Mesodermal cell (in vitro differentiated cells): Measurements from ENCODE around the gene KCP.

ENCODE experiments used
- H3K27ac ChIP-seq: 2 replicates; pipeline ENCODE4 v1.7.0; 2013; ENCODE audit warnings: mild to moderate bottlenecking, low read depth, low read length, moderate library complexity; ENCODE audit not compliant: severe bottlenecking
- H3K36me3 ChIP-seq: 2 replicates; pipeline ENCODE4 v1.7.1; 2013; ENCODE audit warnings: mild to moderate bottlenecking, low read length, moderate library complexity; ENCODE audit not compliant: control insufficient read depth, insufficient read depth
- H3K4me1 ChIP-seq: one replicate; pipeline ENCODE4 v1.7.1; 2013; ENCODE audit warnings: mild to moderate bottlenecking, low read length; ENCODE audit not compliant: insufficient read depth, control insufficient read depth, poor library complexity, severe bottlenecking
- H3K4me3 ChIP-seq: 2 replicates; pipeline ENCODE4 v1.7.0; 2013; ENCODE audit warnings: low read length, control low read depth, mild to moderate bottlenecking; ENCODE audit not compliant: insufficient read depth, poor library complexity, severe bottlenecking; ENCODE audit errors: extremely low read depth
- H3K9me3 ChIP-seq: 2 replicates; pipeline ENCODE4 v1.7.1; 2013; ENCODE audit warnings: mild to moderate bottlenecking, low read length, moderate library complexity; ENCODE audit not compliant: control insufficient read depth
- WGBS, 2 experiments: methylation state at CpG; one replicate each; pipeline ENCODE4 v1.1.5; 2013; ENCODE audit warnings: missing lambda C conversion rate in 2 of 2; ENCODE audit not compliant: insufficient coverage in 2 of 2; 5-methylcytosine and 5-hydroxymethylcytosine counted together

Gene KCP

DNA sequence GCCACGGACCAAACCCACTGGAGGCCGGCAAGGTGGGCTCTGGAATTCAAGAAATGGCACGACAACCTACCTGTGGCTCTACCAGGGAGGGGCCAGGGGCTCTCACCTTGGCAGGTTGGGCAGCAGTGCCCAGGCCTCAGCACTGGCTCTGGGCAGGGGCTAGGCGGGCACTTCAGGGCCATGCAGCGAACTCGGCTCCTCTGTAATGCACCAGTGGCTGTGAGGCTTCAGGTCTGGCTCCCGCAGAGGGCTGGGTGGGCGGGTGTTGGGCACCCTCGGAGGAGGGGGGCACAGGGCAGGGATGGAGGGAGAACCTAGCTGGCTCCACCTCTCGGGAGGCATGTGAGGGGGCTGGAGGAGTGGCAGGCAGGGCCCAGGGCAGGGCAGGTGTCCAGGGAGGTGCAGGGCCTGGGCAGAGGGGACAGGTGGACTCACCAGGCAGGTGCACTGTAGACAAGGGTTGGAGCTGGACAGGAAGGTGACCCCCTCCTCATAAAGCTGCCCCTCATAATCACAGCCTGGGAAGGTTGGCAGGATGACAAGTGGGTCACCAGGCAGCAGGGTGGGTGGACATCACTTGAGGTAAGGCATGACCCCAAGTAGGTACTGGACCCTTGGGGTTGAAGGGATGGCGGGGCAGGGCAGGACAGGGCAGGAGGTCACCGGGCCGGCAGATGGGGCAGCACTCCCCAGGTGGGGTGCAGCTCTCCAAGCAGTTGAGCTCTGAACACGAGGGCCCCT is 6.7 kb downstream of the KCP start:
- H3K27ac ChIP-seq, result no peak overlapping the region
- H3K4me1 ChIP-seq, result peaks cover 3% of the 10 kb centered on the region
- H3K4me3 ChIP-seq, result no peak overlapping the region
- peaks cover 13% of the 10 kb centered on the region for H3K9me3 ChIP-seq
- WGBS, 2 experiments, result 89 to 91% methylated on average over 10 to 13 of the region's 14 CpGs
- peaks cover 68% of the 10 kb centered on the region for H3K36me3 ChIP-seq

DNA sequence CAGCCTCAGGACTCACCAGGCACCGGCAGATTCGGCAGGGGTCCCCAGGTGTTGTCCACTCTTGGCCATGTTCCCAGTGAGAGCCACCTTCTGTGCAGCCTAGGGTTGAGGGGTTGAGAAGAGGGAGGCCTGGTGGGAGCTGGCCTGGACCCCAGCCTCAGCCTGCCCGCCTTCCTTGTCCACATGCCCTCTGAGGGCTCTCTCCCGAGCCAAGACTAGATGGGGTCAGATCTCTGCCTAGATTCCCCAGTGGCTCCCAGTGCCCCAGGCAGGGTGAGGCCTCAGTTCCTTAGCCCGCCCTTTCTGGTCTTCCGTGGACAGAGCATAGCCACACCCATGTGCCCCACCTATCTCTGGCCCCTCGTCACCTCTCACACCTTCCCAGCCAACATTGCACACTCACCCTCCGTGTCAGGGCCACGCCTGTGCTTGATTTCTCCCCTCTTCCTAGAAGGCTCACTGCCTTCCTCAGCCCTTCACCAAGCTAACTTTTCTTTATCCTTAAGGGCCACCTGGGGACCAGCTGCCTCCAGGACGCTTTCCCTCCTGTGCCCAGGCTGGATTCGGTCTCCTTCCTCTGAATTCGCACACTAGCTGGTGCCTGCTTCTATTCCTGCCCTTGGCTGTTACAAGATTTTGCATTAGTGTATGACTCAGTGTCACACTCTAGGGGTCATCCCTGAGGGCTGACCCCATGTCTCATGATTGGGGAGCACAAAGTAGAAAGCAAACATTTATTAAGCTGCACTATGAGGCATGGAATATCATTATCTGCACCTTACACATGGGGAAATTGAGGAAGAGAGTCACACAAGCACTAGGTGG is 7.5 kb downstream of the KCP start:
- Histone ChIP-seq H3K9me3 (peaks cover 13% of the 10 kb centered on the region), H3K27ac (no peak overlapping the region), H3K36me3 (peaks cover 68% of the 10 kb centered on the region), H3K4me1 (no peaks in the 10 kb centered on the region), H3K4me3 (no peak overlapping the region)
- 91 to 95% methylated on average over 12 of the region's 12 CpGs for WGBS, 2 experiments

DNA sequence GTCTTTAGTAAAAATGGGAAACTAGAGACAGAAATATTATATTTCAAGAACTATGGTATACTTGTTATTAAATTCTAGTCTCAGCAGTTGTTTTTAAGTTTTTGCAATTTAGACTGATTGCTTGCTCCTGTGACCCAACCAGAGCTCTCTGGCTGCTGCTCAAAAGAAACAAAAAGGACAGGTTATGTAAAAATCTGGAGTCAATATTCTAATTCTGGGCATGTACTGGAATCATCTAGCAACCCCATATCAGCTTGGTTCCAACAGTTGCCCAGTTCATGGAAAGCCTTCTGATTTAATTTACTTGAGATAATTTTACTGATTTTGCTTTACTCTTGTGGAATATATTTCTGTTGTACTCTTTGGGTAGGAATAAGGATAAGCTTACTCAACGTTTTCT is 10.3 kb downstream of the KCP start:
- Histone ChIP-seq H3K4me1 (no peaks in the 10 kb centered on the region), H3K4me3 (no peak overlapping the region), H3K27ac (no peak overlapping the region), H3K36me3 (peaks cover 50% of the 10 kb centered on the region), H3K9me3 (peaks cover 13% of the 10 kb centered on the region)
- WGBS, 2 experiments, result no CpG with 5 or more reads among the region's 1 CpG

DNA sequence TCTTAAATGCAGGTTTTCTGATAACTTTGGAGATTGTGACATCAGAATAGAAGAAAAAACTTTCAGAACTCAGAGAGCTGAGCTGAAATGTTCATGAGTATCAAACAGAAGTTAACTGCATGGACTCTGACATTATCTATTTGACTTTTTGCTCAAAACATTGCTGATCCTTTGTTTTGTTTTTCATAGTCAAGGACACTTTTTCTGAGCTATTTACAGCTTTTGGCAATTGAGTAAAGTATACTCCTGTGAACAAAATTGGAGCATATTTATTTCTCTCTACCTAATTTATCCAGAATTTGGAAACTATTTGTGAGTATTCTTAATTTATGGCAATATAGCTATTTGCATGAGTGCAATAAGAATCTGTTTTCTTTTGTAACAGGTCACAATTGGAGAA is 11.1 kb downstream of the KCP start:
- H3K4me1 ChIP-seq, result no peaks in the 10 kb centered on the region

DNA sequence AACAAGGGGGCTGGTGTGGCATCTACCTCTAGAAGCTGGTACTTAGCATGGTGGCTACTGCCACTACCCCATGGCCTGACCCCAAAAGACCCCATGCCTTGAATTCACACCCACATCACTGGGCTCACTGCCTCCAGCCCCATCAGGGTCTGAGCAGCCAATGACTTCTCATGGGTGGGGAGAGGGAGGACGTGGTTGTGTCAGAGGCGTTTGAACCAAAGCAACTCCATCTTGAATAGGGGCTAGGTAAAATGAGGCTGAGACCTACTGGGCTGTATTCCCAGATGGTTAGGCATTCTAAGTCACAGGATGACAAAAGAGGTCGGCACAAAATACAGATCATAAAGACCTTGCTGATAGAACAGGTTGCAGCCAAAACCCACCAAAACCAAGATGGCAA is 15.2 kb downstream of the KCP start:
- Histone ChIP-seq H3K4me3 (no peak overlapping the region), H3K4me1 (no peaks in the 10 kb centered on the region), H3K27ac (no peak overlapping the region), H3K9me3 (peaks cover 13% of the 10 kb centered on the region), H3K36me3 (peaks cover 18% of the 10 kb centered on the region)
- 94 to 95% methylated on average over 2 of the region's 3 CpGs for WGBS, 2 experiments

More for the DNA sequence above, 11.1 kb downstream of the KCP start:
- no peak overlapping the region for H3K27ac ChIP-seq
- H3K4me3 ChIP-seq, result no peak overlapping the region
- H3K9me3 ChIP-seq, result peaks cover 13% of the 10 kb centered on the region
- H3K36me3 ChIP-seq, result peaks cover 47% of the 10 kb centered on the region

DNA sequence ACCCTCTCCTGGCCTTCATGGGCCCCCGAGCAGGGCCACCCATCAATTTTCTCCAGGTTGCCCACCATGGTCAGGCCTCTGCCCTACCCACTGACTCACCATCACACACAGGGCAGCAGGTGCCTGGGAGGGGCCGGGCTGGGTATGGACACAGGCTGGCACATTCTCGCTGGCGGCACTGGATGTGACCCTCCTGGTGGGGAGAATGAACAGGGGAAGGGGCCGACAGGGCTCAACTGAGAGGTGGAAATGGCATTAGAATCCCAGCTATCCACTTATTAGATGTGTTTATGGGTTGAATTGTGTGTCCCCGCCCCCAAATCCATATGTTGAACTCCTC is 16.4 kb downstream of the KCP start:
- WGBS, 2 experiments, result 87 to 100% methylated on average over 3 to 4 of the region's 6 CpGs
- Histone ChIP-seq H3K4me3 (no peak overlapping the region), H3K36me3 (peaks cover 8% of the 10 kb centered on the region), H3K4me1 (no peaks in the 10 kb centered on the region), H3K27ac (no peak overlapping the region), H3K9me3 (peaks cover under 1% of the 10 kb centered on the region)

DNA sequence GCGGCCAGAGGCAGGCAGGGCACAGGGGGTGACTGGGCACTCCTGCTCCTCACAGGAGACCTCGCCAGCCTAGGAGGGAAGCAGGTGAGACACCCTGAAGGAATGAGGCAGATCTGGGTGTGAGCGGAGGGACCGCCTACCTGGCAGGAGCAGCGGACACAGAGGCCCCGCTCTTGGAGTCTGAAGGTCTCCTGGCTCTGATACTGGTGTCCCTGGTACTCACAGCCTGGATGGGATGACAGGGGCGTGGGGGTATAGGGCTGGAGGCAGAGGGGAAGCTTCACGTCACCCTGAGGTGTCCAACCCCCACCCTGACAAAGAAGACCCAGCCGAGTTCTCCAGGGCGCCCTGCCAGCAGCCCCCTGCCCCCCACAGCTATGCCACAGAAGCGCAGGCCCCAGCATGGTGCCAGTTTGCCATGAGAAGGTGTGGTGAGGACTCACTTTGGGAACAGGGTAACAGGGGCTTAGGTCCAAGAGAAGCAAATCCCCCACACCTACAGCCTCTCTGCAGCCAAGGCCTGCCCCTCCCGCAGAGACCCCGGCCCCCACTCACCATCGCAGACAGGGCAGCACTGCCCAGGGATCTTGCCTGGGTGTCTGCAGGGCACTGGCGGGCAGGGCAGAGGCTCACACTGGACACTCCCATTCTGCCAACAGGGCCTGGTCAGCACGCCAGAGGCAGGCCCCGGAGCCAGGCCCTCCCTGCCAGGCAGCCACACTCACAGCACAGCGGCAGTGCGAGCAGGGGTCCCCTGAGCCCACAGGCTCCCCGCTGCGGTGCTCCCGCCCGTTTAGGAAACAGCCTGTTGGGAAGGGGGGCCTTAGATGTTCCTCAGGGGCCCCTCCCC is 17.0 kb downstream of the KCP start:
- Histone ChIP-seq H3K4me1 (no peaks in the 10 kb centered on the region), H3K36me3 (peaks cover 8% of the 10 kb centered on the region), H3K9me3 (no peaks in the 10 kb centered on the region), H3K27ac (no peak overlapping the region), H3K4me3 (no peak overlapping the region)
- WGBS, 2 experiments, result 90 to 94% methylated on average over 16 to 18 of the region's 23 CpGs

DNA sequence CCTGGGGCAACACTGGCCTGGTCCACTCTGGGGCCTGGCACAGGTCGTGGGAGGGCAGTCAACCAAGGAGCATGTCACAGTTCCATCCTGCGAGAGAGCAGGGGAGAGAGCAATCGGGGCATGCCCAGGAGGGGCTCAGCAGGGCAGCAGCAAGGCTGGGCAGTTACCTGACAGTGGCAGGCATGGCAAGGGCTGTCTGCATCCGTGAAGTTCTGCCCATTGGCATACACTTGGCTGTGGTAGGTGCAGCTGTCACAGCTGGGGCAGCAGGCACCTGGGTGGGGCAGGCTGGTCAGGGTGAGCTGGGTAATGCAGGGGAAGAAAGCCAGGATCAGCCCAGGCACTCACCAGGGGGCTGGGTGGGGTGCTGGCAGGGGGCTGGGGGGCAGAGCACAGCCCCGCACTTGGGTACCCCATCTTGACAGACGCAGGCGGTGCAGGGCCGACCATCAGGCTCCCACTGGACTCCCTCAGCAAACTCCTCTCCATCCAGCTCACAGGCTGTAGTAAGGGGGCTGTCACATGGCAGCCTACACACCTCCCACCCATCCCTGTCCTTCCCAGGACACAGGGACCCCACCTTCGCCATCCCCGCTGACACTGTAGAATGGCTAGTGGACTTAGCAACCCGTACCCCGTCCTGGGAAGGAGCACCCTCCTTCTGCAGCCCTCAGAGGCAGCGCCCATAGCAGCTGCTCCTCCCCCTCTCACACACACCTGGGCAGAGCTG is 17.8 kb downstream of the KCP start:
- no peaks in the 10 kb centered on the region for H3K9me3 ChIP-seq
- no peak overlapping the region for H3K27ac ChIP-seq
- no peaks in the 10 kb centered on the region for H3K4me1 ChIP-seq
- no peak overlapping the region for H3K4me3 ChIP-seq
- peaks cover 3% of the 10 kb centered on the region for H3K36me3 ChIP-seq
- 88 to 96% methylated on average over 8 to 12 of the region's 13 CpGs for WGBS, 2 experiments

DNA sequence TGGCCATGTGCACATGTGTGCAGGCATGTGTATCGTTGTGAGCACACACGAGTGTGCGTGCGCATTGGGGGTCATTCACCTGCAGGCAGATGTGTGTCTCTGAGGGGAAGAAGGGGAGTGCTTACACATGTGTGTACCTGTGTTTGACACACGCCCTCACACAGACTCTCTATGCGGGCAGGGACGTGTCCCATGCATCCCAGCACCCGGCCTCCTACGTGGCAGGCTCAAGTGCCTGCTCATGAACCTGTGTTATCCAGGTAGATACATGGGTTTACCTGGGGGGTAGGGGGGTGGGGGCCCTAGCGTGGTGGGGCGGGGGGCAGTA is 18.6 kb downstream of the KCP start:
- Histone ChIP-seq H3K36me3 (peaks cover 3% of the 10 kb centered on the region), H3K9me3 (no peaks in the 10 kb centered on the region), H3K4me3 (no peak overlapping the region), H3K4me1 (no peaks in the 10 kb centered on the region), H3K27ac (no peak overlapping the region)
- WGBS, 2 experiments, result 96 to 100% methylated on average over 5 to 7 of the region's 11 CpGs

DNA sequence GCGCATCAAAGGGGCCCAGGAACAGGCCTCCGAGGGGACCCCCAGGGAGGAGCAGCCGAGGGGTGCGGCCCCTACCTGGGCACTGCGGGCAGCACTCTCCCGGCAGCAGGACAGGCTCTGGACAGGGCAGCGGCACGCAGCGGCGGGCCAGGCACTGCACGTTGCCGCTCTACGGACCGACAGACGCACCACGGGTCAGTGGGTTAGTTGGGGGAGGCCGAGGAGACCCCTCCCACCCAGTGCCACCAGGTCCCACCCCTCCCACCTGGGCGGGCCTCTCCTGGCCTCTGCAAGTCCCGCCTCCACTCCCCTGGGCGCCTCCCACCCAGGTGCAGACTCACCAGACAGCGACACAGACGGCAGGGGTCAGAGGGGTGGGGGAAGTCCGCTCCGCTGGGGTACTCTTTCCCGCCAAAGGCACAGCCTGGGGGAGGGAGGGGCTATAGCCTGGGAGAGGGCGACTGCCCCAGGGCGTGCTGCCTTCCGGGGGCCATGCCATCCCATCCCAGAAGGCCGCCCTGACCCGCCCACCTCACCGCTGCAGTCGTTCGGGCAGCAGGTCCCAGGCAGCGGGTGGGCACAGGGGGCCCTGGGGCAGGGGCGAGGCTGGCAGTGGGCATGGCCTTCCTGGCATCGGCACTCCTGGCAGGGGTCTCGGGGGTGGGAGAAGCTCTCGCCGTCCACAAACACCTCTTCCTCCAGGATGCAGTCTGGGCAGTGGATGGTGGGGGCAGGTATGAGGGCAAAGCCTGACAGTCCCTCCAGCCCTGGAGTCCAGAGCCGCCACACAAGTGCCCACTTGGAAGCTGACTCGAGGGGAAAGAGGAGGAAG is 19.2 kb downstream of the KCP start:
- Histone ChIP-seq H3K9me3 (no peaks in the 10 kb centered on the region), H3K27ac (no peak overlapping the region), H3K4me1 (no peaks in the 10 kb centered on the region), H3K4me3 (no peak overlapping the region), H3K36me3 (peaks cover 3% of the 10 kb centered on the region)
- WGBS, 2 experiments, result 81 to 92% methylated on average over 18 to 26 of the region's 41 CpGs
